GM12873 (cell line): Measurements from ENCODE around the gene PLXNA3.

Experiments used
- TF ChIP-seq, protein P1 (sequence below): IDR thresholded peaks from 2 replicates; pipeline ENCODE4 v1.5.1; 2012; ENCODE audit warnings: low read depth, mild to moderate bottlenecking, moderate library complexity, low read length, control low read depth; ENCODE audit not compliant: insufficient read depth; ENCODE audit errors: missing control alignments

Gene PLXNA3

GRCh38 chrX:154449618-154450017 lies 8.5 kb upstream of the PLXNA3 start:
- TF ChIP-seq, protein P1, sequence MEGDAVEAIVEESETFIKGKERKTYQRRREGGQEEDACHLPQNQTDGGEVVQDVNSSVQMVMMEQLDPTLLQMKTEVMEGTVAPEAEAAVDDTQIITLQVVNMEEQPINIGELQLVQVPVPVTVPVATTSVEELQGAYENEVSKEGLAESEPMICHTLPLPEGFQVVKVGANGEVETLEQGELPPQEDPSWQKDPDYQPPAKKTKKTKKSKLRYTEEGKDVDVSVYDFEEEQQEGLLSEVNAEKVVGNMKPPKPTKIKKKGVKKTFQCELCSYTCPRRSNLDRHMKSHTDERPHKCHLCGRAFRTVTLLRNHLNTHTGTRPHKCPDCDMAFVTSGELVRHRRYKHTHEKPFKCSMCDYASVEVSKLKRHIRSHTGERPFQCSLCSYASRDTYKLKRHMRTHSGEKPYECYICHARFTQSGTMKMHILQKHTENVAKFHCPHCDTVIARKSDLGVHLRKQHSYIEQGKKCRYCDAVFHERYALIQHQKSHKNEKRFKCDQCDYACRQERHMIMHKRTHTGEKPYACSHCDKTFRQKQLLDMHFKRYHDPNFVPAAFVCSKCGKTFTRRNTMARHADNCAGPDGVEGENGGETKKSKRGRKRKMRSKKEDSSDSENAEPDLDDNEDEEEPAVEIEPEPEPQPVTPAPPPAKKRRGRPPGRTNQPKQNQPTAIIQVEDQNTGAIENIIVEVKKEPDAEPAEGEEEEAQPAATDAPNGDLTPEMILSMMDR, result no peak

GRCh38 chrX:154450312-154450711 lies 7.8 kb upstream of the PLXNA3 start:
- TF ChIP-seq, protein P1, result no peak

DNA sequence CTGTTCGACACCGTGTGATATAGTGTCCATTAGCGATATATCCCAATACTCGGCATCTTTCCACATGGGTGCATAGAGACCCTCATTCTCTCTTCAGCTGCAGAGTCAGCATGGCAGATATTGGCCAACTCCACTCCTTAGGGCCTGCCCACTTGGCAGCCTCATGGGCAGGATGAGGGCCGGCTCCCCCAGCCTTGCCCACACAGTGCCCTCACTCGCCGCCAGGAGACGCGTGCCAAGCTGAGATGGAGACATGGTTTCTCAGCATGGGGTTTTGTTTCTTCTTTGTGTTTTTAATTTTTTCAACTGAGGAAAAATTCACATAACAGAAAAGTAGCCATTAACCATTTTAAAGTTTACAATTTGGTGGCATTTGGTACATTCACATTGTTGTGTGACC lies 5.3 kb upstream of the PLXNA3 start:
- TF ChIP-seq, protein P1, result no peak

- TF ChIP-seq, protein P1, result no peak
Measured at GRCh38 chrX:154457491-154458115, 478 bp upstream of the PLXNA3 start.

DNA sequence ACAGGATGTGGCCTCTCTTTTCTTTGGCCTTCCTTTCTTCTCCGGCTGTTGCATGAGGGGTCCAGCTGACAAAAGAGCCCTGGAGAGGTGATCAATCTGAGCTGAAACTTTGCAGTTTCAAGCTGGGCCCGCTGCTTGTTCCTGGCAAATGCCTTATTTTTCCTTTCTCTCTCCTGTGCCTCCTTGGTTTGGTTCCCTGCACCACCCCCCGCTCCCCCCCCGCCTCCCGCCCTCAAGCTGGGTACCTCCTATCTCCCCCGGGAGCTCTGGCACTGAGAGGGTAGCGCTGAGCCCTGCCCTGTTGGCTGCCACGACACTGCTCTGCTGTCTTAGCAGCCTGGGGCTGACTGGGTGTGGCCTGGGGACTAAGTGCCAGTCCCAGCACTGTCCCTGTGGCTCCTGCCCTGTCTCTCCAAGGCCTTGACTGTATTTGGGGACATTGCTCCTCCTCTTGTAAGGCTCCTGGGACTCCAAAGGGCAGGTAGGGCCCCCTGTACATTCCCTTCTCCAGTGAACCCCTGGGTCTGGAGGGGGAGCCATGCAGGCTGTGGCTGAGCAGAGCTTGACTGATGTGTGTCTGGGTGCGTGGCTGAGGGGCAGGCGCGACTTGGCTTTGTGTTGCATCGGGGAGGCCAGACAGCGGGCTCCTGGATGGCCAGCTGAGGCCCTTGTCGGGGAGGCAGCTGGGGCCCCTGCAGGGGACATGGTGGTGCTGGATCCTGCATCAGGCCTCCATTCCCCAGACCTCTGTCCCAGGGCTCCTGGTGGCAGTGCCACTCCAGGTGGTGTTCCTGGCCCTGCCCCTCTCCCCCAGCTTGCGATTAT lies 1.1 kb downstream of the PLXNA3 start:
- TF ChIP-seq, protein P1, result no peak

- TF ChIP-seq, protein P1, result no peak
Measured at GRCh38 chrX:154459832-154460231, 1.8 kb downstream of the PLXNA3 start.

- TF ChIP-seq, protein P1, result no peak
Measured at GRCh38 chrX:154460326-154460725, 2.2 kb downstream of the PLXNA3 start.
